OCI-LY7 (cell line): ENCODE measurements around the gene SBF2.

Experiments used
- CTCF ChIP-seq: fragments of 200-600 bp; sonication (generic); conservative IDR thresholded peaks from 2 replicates; pipeline ENCODE4 v1.5.1; 2014; ENCODE audit warnings: mild to moderate bottlenecking, antibody characterized with exemption, low read length, moderate library complexity, mixed read lengths
- EZH2phosphoT487 ChIP-seq: fragments of 200-600 bp; sonication (generic); IDR thresholded peaks from 2 replicates; pipeline ENCODE4 v1.6.1; 2018; ENCODE audit warnings: low read depth, borderline replicate concordance, mild to moderate bottlenecking, mixed run types, antibody characterized with exemption, low read length, moderate library complexity, mixed read lengths

GRCh38 chr11:10067629-10068300, 226.3 kb downstream of the SBF2 start:
- TF ChIP-seq CTCF (no peak), EZH2phosphoT487 (no peak)
